Thyroid gland (tissue), 4 donors: ENCODE measurements around the gene TMEM94. TPM values are rescaled to one million over a fixed set of nuclear protein-coding genes. Genes with fewer than 3 reads are reported as not detected.
"Not testable (repeated sequence)": the region's sequence is repeated elsewhere in the genome, so short reads cannot be mapped to it uniquely, and the experiment has no call there.

Source experiments
- DNase-seq, 2 donors: peaks; one replicate each; pipeline ENCODE4 v3.0.0-alpha.2; 2019
- H3K27ac ChIP-seq, 3 donors: fragments of 200-600 bp; sonication (generic); 1 replicate in 2 of 3; 2 replicates in 1 of 3; pipeline ENCODE4 v1.5.1; 2016 to 2019; ENCODE audit warnings: mild to moderate bottlenecking in 1 of 3, moderate library complexity in 1 of 3
- H3K27me3 ChIP-seq: fragments of 200-600 bp; sonication (generic); one replicate; pipeline ENCODE4 v1.5.1; 2019
- H3K36me3 ChIP-seq, 2 donors: fragments of 200-600 bp; sonication (generic); one replicate each; pipeline ENCODE4 v1.5.1; 2016 to 2019
- H3K4me1 ChIP-seq, 2 donors: fragments of 200-600 bp; sonication (generic); one replicate each; pipeline ENCODE4 v1.5.1; 2017 to 2019
- H3K4me3 ChIP-seq, 3 donors: fragments of 200-600 bp; sonication (generic); replicated peaks in 1 of 3; 1 replicate in 2 of 3; 2 replicates in 1 of 3; pipeline ENCODE4 v1.5.1; 2016; ENCODE audit warnings: mild to moderate bottlenecking in 1 of 3
- H3K9me3 ChIP-seq: fragments of 200-600 bp; sonication (generic); one replicate; pipeline ENCODE4 v1.5.1; 2017
- POLR2A ChIP-seq, 2 donors: fragments of 450-650 bp; IDR thresholded peaks; one replicate each; pipeline ENCODE4 v1.6.1; 2017; ENCODE audit warnings: antibody characterized with exemption in 2 of 2, mild to moderate bottlenecking in 2 of 2, moderate library complexity in 1 of 2
- WGBS, 2 donors: methylation state at CpG; one replicate each; pipeline ENCODE4 v1.1.5; 2017; 5-methylcytosine and 5-hydroxymethylcytosine counted together
- intact Hi-C: fragments of 100-400 bp; cut with DNase I; formaldehyde crosslinking; loops from one replicate; pipeline ENCODE4 v1.15.1; 2023
- total RNA-seq, 4 donors: library from RNA; depleted of rRNA; stranded (reverse); fragments of >200 nt; gene quantifications; one replicate each; pipeline ENCODE4 v1.2.3, GENCODE V29; 2016
- TF ChIP-seq, protein P1 (sequence below), 6 experiments: fragments of 200-600 bp in 3 of 6; fragments of 450-650 bp in 3 of 6; sonication (generic) in 3 of 6; IDR thresholded peaks; one replicate each; pipeline ENCODE4 v1.5.1; 2016 to 2019; ENCODE audit warnings: antibody characterized with exemption in 6 of 6, mild to moderate bottlenecking in 2 of 6, inconsistent platforms in 1 of 6, moderate library complexity in 1 of 6

Gene TMEM94
- total RNA-seq, 4 donors from 2014 or later, result 52.1 to 116 (median 92.7) TPM

DNA sequence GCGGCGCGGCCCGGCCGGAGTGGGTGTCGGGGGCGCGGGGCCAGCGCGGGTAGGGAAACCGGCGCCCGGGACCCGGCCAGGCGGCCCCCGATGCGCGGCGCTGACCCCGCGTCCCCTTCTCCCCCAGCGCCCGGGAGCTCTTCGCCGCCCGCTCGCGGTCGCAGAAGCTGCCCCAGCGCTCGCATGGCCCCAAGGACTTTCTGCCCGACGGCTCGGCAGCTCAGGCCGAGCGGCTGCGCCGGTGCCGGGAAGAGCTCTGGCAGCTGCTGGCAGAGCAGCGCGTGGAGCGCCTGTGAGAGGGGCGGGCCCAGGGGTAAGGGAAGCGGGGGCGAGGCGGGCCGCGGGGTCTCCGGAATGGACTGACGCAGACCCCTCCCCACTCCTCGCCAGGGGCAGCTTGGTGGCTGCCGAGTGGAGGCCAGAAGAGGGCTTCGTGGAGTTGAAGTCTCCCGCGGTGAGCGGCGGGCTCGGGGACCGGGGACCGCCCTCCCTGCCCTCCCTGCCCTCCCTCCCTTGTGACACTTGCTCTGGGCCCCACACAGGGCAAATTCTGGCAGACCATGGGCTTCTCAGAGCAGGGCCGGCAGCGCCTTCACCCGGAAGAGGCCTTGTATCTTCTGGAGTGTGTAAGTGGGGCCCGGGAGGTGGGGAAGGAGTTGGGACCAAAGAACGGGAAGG, 60.3 kb downstream of the TMEM94 start:
- peak; percentile 21 to 34 for DNase-seq
- Histone ChIP-seq H3K27me3 (no peaks in the 10 kb centered on the region), H3K4me1 (peaks cover 32 to 33% of the 10 kb centered on the region in 2 donors), H3K4me3 (peak overlapping the region; percentile 43 to 98 (median 64)), H3K9me3 (no peaks in the 10 kb centered on the region), H3K27ac (peak overlapping the region in 1 of 3 donors; percentile 41), H3K36me3 (peaks cover 0 to 4% of the 10 kb centered on the region in 2 donors)
- TF ChIP-seq, protein P1, sequence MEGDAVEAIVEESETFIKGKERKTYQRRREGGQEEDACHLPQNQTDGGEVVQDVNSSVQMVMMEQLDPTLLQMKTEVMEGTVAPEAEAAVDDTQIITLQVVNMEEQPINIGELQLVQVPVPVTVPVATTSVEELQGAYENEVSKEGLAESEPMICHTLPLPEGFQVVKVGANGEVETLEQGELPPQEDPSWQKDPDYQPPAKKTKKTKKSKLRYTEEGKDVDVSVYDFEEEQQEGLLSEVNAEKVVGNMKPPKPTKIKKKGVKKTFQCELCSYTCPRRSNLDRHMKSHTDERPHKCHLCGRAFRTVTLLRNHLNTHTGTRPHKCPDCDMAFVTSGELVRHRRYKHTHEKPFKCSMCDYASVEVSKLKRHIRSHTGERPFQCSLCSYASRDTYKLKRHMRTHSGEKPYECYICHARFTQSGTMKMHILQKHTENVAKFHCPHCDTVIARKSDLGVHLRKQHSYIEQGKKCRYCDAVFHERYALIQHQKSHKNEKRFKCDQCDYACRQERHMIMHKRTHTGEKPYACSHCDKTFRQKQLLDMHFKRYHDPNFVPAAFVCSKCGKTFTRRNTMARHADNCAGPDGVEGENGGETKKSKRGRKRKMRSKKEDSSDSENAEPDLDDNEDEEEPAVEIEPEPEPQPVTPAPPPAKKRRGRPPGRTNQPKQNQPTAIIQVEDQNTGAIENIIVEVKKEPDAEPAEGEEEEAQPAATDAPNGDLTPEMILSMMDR (IDR thresholded peaks at IDR 0.05), result no peak
- no peak for TF ChIP-seq POLR2A (IDR thresholded peaks at IDR 0.05)
- 1 to 2% methylated on average over 13 to 14 of the region's 65 CpGs for WGBS, 2 donors
- intact Hi-C loops, result no loop called here

DNA sequence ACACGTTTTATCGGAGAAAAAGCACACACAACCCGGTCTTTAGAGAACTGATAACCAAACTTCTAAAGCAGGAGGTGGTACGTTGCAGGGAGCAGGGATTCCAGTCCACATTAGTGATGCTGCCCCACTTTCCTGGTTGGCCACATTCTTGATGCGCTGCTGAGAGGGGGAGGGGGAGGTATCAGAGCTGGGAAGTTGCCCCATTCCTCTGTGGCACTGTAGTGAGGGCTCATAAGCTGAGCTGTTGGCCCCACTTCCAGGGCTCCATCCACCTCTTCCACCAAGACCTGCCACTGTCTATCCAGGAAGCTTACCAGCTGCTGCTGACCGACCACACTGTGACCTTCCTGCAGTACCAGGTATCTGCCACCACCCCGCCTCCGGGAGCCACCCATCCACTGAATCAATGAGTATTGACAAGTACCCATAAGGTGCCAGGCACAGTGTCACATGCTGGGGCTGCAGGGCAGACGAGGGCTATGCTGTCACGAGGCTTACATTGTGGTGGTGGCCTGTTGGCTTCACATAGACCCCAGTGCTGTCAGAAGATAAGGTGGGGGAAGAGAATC, 60.9 kb downstream of the TMEM94 start:
- TF ChIP-seq, protein P1 (IDR thresholded peaks at IDR 0.05), result peak in 1 of 6 experiments; percentile 6
- no peak for TF ChIP-seq POLR2A (IDR thresholded peaks at IDR 0.05)
- no peaks in the 10 kb centered on the region for H3K27me3 ChIP-seq
- no peaks in the 10 kb centered on the region for H3K36me3 ChIP-seq
- H3K9me3 ChIP-seq, result no peaks in the 10 kb centered on the region
- H3K4me1 ChIP-seq, result peaks cover 26 to 27% of the 10 kb centered on the region in 2 donors
- intact Hi-C loops, result no loop called here
- no peak for DNase-seq
- WGBS, 2 donors, result 33 to 36% methylated on average over 8 to 10 of the region's 10 CpGs
- peak overlapping the region; percentile 43 to 98 (median 64) for H3K4me3 ChIP-seq
- no peak overlapping the region for H3K27ac ChIP-seq

DNA sequence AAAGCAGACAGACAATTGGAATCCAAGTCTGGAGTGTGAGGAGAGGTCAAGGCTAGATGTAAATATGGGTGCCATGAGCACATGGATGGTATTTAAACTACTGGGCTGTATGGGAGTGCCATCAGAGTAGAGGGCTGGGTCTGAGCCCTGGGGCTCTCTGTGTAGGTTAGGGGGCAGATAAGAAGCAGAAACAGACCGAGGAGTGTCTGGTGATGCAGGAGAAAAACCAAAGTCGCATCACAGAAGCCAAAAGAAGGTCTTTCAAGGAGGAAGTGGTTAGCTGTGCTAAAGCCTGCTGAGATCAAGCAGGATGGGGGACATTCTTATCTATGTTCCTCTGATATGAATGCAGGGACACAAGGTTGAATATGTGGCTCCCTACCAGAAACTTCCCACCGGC, 61.8 kb downstream of the TMEM94 start:
- Histone ChIP-seq H3K36me3 (no peaks in the 10 kb centered on the region), H3K27me3 (no peaks in the 10 kb centered on the region), H3K4me3 (no peak overlapping the region), H3K27ac (no peak overlapping the region), H3K4me1 (peaks cover 21% of the 10 kb centered on the region in 2 donors), H3K9me3 (no peaks in the 10 kb centered on the region)
- no peak for DNase-seq
- intact Hi-C loops, result no loop called here
- 83 to 90% methylated on average over 3 of the region's 3 CpGs for WGBS, 2 donors
- TF ChIP-seq, protein P1 (IDR thresholded peaks at IDR 0.05), result no peak
- no peak for TF ChIP-seq POLR2A (IDR thresholded peaks at IDR 0.05)

DNA sequence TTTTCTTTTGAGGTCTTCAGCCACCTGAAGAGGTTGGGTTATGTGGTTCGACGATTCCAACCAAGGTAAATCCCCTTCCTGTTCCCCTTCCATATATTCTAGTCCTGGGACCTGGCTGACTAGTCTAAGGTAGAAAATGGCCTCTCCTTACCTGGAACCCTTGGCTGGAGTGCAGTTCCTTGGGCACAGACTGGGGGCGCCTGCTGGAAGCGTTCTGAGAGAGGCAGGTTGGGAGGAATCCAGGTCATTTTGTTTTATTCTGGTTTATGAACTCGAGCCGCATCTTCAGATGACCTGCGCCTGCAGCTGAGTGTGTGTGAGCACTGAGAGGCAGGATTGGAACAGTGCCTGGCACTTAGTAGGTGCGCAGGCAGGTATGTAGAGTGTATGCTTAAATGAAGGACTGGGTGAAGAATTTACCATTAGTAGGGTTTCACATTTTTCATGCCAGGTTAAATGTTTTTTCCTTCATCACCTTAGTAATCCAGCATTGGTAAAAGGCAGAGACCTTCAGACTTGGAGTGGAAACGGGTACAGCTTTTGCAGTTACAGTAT, 62.6 kb downstream of the TMEM94 start:
- intact Hi-C loops, result no loop called here
- DNase-seq, result no peak
- Histone ChIP-seq H3K4me3 (no peak overlapping the region), H3K27ac (no peak overlapping the region), H3K36me3 (no peaks in the 10 kb centered on the region), H3K27me3 (no peaks in the 10 kb centered on the region), H3K9me3 (no peaks in the 10 kb centered on the region), H3K4me1 (peaks cover 13 to 16% of the 10 kb centered on the region in 2 donors)
- TF ChIP-seq, protein P1 (IDR thresholded peaks at IDR 0.05), result no peak
- TF ChIP-seq POLR2A (IDR thresholded peaks at IDR 0.05), result no peak
- WGBS, 2 donors, result 91% methylated on average over 9 of the region's 9 CpGs

DNA sequence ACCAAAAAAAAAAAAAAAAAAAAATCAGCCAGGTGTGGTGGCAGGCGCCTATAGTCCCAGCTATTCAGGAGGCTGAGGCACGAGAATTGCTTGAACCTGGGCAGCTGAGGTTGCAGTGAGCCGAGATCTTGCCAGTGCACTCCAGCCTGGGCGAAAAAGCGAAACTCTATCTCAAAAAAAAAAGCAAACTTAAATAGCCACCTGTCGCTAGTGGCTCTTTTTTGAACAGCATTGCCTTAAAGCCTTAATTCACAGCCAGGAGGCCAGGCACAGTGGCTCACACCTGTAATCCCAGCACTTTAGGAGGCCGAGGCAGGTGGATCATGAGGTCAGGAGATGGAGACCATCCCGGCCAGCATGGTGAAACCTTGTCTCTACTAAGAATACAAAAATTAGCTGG, 64.0 kb downstream of the TMEM94 start:
- DNase-seq, H3K27ac ChIP-seq, H3K9me3 ChIP-seq, H3K27me3 ChIP-seq, H3K4me3 ChIP-seq, H3K36me3 ChIP-seq: not testable (repeated sequence)
- WGBS, 2 donors, result 94 to 99% methylated on average over 8 of the region's 8 CpGs
- intact Hi-C loops, result loop anchor here (5.0 kb wide), 1 partner anchor 88 kb away; no protein-coding TSS in a partner anchor
- peaks cover 12 to 16% of the 10 kb centered on the region in 2 donors for H3K4me1 ChIP-seq
